ENCODE results near the gene ALOX12B. TPM values are rescaled to one million over a fixed set of nuclear protein-coding genes. Genes with fewer than 3 reads are reported as not detected.

The ALOX12B gene
- total RNA-seq, 4 donors from 2014 or later, result 131 to 246 (median 157) TPM

DNA sequence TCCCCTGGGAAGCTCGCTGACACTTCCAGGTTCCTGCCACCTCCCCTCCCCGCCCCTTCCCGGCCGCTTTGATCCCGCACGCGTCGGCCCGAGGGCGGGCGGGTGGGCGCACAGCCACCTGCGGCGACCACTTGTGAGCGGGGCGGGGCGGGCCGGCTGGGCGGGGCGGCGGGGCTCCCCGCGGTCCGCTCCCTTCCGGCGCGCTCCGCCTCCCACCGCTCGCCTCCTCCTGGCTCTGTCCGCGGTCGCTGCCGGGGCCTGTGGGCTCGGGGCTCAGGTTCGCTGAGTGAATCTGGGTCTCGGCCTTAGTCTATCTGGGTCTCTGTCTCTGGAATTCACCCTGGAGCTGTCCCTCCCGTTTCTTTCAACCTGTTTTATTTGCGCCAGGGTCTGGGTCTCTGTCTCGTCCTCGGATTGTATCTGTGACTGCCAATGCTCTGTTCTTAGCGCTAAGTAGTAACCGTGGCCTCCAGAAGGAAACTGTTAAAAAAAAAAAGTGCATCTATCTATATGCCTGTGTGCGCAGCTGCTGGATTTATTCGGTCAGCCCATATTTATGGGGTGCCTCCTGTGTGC lies 39.1 kb upstream of the ALOX12B start:
- intact Hi-C loops (cut with DNase I; ENCODE audit: low total_unique reads), result no loop called here

DNA sequence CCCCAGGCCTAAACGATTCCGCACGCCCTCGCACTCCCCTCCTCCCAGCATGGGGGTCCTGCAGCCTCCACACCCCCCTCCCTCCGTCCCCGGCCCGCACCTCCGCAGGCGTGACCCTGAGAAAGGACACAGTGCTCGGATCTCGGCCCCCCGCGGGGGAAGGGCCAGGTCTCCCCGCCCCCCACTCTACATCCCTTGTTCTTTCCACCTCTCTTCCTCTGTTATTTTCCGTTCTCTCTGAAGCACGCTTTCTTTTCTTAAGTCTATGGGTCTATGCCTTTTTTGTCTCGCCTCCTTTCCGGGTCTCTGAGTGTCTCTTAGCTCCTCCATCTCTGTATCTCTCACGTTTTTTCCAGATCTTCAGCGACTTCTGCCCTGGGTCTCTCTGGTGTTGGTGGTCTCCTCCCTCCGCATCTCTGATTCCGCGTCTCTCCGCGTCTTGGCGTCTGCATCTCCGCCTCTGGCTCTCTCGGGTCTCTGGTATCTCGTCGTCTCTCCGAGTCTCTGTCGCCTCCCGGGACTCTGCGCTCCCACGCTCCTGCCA lies 38.5 kb upstream of the ALOX12B start:
- intact Hi-C loops (cut with DNase I; ENCODE audit: low total_unique reads), result no loop called here
- H3K4me3 ChIP-seq (ENCODE audit: low read depth, poor library complexity, severe bottlenecking), result peak overlapping the region; percentile 42
- TF ChIP-seq, protein P1, sequence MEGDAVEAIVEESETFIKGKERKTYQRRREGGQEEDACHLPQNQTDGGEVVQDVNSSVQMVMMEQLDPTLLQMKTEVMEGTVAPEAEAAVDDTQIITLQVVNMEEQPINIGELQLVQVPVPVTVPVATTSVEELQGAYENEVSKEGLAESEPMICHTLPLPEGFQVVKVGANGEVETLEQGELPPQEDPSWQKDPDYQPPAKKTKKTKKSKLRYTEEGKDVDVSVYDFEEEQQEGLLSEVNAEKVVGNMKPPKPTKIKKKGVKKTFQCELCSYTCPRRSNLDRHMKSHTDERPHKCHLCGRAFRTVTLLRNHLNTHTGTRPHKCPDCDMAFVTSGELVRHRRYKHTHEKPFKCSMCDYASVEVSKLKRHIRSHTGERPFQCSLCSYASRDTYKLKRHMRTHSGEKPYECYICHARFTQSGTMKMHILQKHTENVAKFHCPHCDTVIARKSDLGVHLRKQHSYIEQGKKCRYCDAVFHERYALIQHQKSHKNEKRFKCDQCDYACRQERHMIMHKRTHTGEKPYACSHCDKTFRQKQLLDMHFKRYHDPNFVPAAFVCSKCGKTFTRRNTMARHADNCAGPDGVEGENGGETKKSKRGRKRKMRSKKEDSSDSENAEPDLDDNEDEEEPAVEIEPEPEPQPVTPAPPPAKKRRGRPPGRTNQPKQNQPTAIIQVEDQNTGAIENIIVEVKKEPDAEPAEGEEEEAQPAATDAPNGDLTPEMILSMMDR (IDR thresholded peaks at IDR 0.05), result no peak
- TF ChIP-seq POLR2A (IDR thresholded peaks at IDR 0.05), result no peak
- no peak for DNase-seq (ENCODE audit: low spot score in 2 of 2)
- WGBS, 2 donors, result 1% methylated on average over 35 of the region's 35 CpGs

More for the DNA sequence above, 39.1 kb upstream of the ALOX12B start:
- peak overlapping the region; percentile 42 for H3K4me3 ChIP-seq (ENCODE audit: low read depth, poor library complexity, severe bottlenecking)
- DNase-seq (ENCODE audit: low spot score in 2 of 2), result no peak
- no peak for TF ChIP-seq POLR2A (IDR thresholded peaks at IDR 0.05)
- TF ChIP-seq, protein P1 (IDR thresholded peaks at IDR 0.05), result no peak
- WGBS, 2 donors, result 0 to 1% methylated on average over 31 to 44 of the region's 45 CpGs

DNA sequence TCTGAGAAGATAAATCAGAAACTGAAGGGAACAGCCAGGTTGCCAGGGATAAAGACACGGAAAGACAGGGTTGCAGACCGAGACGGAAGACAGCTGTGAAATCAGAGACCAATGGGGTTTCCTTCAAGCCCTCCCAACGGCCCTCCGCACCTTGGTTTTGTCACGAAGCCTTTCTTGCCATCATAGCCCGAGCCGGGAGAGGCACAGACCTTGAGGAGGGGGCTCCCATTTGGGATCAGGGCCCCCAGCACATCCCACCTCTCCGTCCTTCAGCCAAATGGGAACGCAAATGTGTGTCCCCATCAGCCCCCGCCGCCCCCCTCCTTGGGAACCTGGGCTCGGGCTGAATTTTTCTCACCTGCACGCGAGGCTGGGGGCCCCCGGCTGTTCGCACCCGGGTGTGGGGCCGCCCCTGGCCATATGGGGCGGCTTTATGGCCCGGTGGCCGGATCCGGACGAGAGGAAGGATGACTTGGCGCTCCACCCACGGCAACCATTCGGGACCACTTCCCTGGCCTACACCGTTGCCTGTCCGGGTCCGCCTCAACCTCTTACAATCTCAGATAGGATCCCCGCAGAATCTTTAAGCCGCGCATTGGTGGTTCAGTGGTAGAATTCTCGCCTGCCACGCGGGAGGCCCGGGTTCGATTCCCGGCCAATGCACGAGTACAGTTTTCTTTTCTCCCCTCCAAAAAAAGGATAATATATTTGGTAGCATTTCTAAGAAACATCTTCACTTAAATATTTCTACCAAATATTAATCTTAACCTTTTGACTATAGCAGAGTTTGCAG lies 37.8 kb upstream of the ALOX12B start:
- peak; percentile 85 to 98 for DNase-seq (ENCODE audit: low spot score in 2 of 2)
- WGBS, 2 donors, result 1 to 2% methylated on average over 38 to 39 of the region's 40 CpGs
- intact Hi-C loops (cut with DNase I; ENCODE audit: low total_unique reads), result no loop called here
- H3K4me3 ChIP-seq (ENCODE audit: low read depth, poor library complexity, severe bottlenecking), result peak overlapping the region; percentile 42
- TF ChIP-seq POLR2A (IDR thresholded peaks at IDR 0.05), result no peak
- TF ChIP-seq, protein P1 (IDR thresholded peaks at IDR 0.05), result no peak

DNA sequence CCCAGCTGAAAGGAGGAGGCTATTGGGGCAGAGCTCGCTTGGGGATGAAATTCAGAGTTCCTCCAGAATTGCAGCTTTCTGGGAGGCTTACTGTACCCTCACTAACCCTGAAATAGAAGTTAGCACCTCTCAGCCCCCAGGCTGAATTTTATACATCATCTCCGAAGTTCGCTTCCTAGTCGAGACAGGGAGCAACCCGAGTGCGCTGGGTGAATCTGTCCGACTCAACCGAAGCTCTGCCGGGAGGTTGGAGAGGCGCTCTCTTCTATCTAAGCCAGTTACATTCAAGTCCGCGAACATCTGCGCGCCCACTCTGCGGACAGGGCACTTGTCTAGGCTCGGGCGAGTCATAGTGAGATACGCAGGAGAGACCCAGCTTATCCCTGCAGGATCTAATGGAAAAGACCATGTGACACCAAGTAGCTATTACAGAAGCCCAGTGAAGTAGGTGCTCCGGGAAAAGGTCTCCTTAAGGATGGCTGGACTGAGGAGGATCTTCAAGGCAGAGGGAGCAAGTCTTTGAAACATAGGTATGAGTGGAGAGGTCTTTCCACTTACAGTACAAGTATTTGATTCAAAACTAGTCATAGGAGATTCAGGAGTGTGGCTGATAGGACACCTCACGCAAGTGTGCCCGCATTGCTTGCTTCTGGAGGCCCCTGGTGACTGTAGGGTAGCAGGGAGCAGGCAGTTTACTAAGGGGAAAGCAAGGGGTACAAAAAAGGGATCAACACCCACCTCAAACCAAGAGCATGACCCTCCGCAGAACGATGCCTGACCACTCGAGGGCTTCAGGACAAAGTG lies 37.0 kb upstream of the ALOX12B start:
- no peak for DNase-seq (ENCODE audit: low spot score in 2 of 2)
- no peak overlapping the region for H3K4me3 ChIP-seq (ENCODE audit: low read depth, poor library complexity, severe bottlenecking)
- no peak for TF ChIP-seq POLR2A (IDR thresholded peaks at IDR 0.05)
- TF ChIP-seq, protein P1 (IDR thresholded peaks at IDR 0.05), result no peak
- intact Hi-C loops (cut with DNase I; ENCODE audit: low total_unique reads), result no loop called here
- WGBS, 2 donors, result 4 to 5% methylated on average over 24 of the region's 24 CpGs

DNA sequence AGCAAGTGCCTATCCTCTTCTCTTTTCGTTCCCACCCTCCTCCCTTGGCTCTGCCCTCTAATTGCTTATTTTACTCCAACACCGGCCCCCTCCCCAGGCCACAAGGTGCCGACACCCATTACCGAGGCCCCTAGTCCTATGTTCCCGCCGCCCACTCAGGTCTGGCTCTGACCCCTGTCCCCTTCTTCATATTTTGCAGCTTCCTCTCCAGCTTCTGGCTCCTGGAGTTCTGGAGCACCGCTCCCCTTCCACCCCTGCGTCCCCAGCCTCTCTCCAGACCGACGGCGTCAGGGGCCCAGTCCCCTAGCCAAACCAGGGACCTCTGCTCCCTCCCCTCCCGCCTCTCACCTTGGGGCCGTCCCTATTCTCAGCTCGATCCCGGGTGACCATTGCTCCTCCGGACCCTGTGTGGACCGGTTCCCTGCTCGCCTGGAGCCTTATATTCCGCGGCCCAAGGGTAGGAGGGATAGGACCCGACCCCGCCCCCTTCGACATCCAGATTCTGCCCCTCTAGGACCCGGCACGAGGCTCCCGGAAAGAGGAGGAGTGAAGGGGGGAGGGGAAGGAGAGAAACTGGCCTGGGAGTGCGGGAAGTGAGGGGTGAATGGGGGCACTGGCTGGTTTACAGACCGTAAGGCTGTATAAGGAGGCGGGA lies 36.3 kb upstream of the ALOX12B start, which contains the start of gene HES7:
Gene HES7, minus strand, starts transcription at position 412 of the 655 bp plus-strand sequence. Its CDS starts 22 bp downstream, at position 390.
- no peak within 1 kb of the TSS for H3K4me3 ChIP-seq (ENCODE audit: low read depth, poor library complexity, severe bottlenecking)
- 0% methylated on average over 29 of the region's 29 CpGs for WGBS, 2 donors
- DNase-seq (ENCODE audit: low spot score in 2 of 2), result no peak
- TF ChIP-seq POLR2A (IDR thresholded peaks at IDR 0.05), result no peak
- TF ChIP-seq, protein P1 (IDR thresholded peaks at IDR 0.05), result no peak
- intact Hi-C loops (cut with DNase I; ENCODE audit: low total_unique reads), result no loop called here

Measured in lower leg skin (tissue), 4 donors.